Measurements from ENCODE around the gene CAMK2G. TPM values are rescaled to one million over a fixed set of nuclear protein-coding genes. Genes with fewer than 3 reads are reported as not detected.
A peak's percentile ranks its signal among the peaks of the same experiment; 100 is the strongest.

CAMK2G gene
- total RNA-seq, 4 donors from 2014 or later = 34.7 to 159 (median 110) TPM

GRCh38 chr10:73840056-73840402 lies 34.3 kb downstream of the CAMK2G start:
- H3K4me1 ChIP-seq = no peaks in the 10 kb centered on the region
- H3K36me3 ChIP-seq = peaks cover 0 to 94% (median 0%) of the 10 kb centered on the region in 3 donors
- no peaks in the 10 kb centered on the region for H3K27me3 ChIP-seq
- no peak overlapping the region for H3K27ac ChIP-seq
- H3K4me3 ChIP-seq = no peak overlapping the region
- no peak for TF ChIP-seq CTCF (IDR thresholded peaks at IDR 0.05)
- TF ChIP-seq POLR2A (IDR thresholded peaks at IDR 0.05) = no peak
- DNase-seq = no peak
- no peaks in the 10 kb centered on the region for H3K9me3 ChIP-seq

- Histone ChIP-seq H3K4me1 (no peaks in the 10 kb centered on the region), H3K9me3 (no peaks in the 10 kb centered on the region), H3K36me3 (peaks cover 0 to 94% (median 0%) of the 10 kb centered on the region in 3 donors), H3K27me3 (no peaks in the 10 kb centered on the region), H3K27ac (no peak overlapping the region), H3K4me3 (no peak overlapping the region)
- peak in 1 of 3 donors; percentile 40 for DNase-seq
- TF ChIP-seq CTCF (IDR thresholded peaks at IDR 0.05) (no peak), POLR2A (IDR thresholded peaks at IDR 0.05) (no peak)
These were observed 34.9 kb downstream of the CAMK2G start for GRCh38 chr10:73839276-73839966.

GRCh38 chr10:73838827-73839226 lies 35.5 kb downstream of the CAMK2G start:
- Histone ChIP-seq H3K4me3 (no peak overlapping the region), H3K4me1 (no peaks in the 10 kb centered on the region), H3K36me3 (peaks cover 0 to 91% (median 0%) of the 10 kb centered on the region in 3 donors), H3K27ac (no peak overlapping the region), H3K27me3 (no peaks in the 10 kb centered on the region), H3K9me3 (no peaks in the 10 kb centered on the region)
- no peak for TF ChIP-seq CTCF (IDR thresholded peaks at IDR 0.05)
- DNase-seq = no peak

- TF ChIP-seq POLR2A (IDR thresholded peaks at IDR 0.05) (no peak), CTCF (IDR thresholded peaks at IDR 0.05) (no peak)
- Histone ChIP-seq H3K27ac (no peak overlapping the region), H3K4me1 (no peaks in the 10 kb centered on the region), H3K27me3 (no peaks in the 10 kb centered on the region), H3K4me3 (no peak overlapping the region), H3K9me3 (no peaks in the 10 kb centered on the region), H3K36me3 (peaks cover 0 to 85% (median 0%) of the 10 kb centered on the region in 3 donors)
- no peak for DNase-seq
These were observed 36.3 kb downstream of the CAMK2G start for GRCh38 chr10:73838008-73838567.

- H3K27ac ChIP-seq = no peak overlapping the region
- no peaks in the 10 kb centered on the region for H3K27me3 ChIP-seq
- peaks cover 0 to 78% (median 0%) of the 10 kb centered on the region in 3 donors for H3K36me3 ChIP-seq
- H3K4me3 ChIP-seq = no peak overlapping the region
- H3K9me3 ChIP-seq = no peaks in the 10 kb centered on the region
- no peak for TF ChIP-seq POLR2A (IDR thresholded peaks at IDR 0.05)
- TF ChIP-seq CTCF (IDR thresholded peaks at IDR 0.05) = no peak
- no peaks in the 10 kb centered on the region for H3K4me1 ChIP-seq
- DNase-seq = no peak
These were observed 37.3 kb downstream of the CAMK2G start for GRCh38 chr10:73837072-73837471.

Data from Peyer's patch (tissue), 4 donors.